HG03103 (cell line): ENCODE results near the gene RFPL3.
"Not testable (repeated sequence)": the region's sequence is repeated elsewhere in the genome, so short reads cannot be mapped to it uniquely, and the experiment has no call there.

Experiments
- ATAC-seq: cut with Tn5 transposase; IDR thresholded peaks from one replicate; pipeline ENCODE4 v1.9.1; 2021; ENCODE audit warnings: low read depth; ENCODE audit not compliant: unreplicated experiment

Gene RFPL3

GRCh38 chr22:32352681-32353080, 5.0 kb upstream of the RFPL3 start:
- ATAC-seq: no peak

- no peak for ATAC-seq
These were observed 4.4 kb upstream of the RFPL3 start for GRCh38 chr22:32353292-32353691.

- ATAC-seq: no peak
These were observed 3.8 kb upstream of the RFPL3 start for GRCh38 chr22:32353840-32354239.

- no peak for ATAC-seq
These were observed 3.0 kb upstream of the RFPL3 start for GRCh38 chr22:32354360-32355351.

GRCh38 chr22:32355760-32356159, 1.9 kb upstream of the RFPL3 start:
- ATAC-seq: no peak

GRCh38 chr22:32360096-32360495, 2.4 kb downstream of the RFPL3 start:
- ATAC-seq: not testable (repeated sequence)

GRCh38 chr22:32361257-32361656, 3.6 kb downstream of the RFPL3 start:
- no peak for ATAC-seq

- no peak for ATAC-seq
These were observed 6.5 kb downstream of the RFPL3 start for GRCh38 chr22:32364210-32364609.

- no peak for ATAC-seq
These were observed 18.2 kb downstream of the RFPL3 start for GRCh38 chr22:32375678-32376450.

- no peak for ATAC-seq
These were observed 19.0 kb downstream of the RFPL3 start for GRCh38 chr22:32376681-32377080.

- no peak for ATAC-seq
These were observed 21.1 kb downstream of the RFPL3 start for GRCh38 chr22:32378707-32379272.

GRCh38 chr22:32380991-32381390, 23.3 kb downstream of the RFPL3 start:
- no peak for ATAC-seq

- ATAC-seq: no peak
These were observed 28.0 kb downstream of the RFPL3 start for GRCh38 chr22:32385681-32386080.

GRCh38 chr22:32389685-32390084, 32.0 kb downstream of the RFPL3 start:
- ATAC-seq: no peak

- no peak for ATAC-seq
These were observed 37.4 kb downstream of the RFPL3 start for GRCh38 chr22:32395107-32395506.

GRCh38 chr22:32396255-32396654, 38.6 kb downstream of the RFPL3 start:
- ATAC-seq: no peak

GRCh38 chr22:32396746-32397145, 39.1 kb downstream of the RFPL3 start:
- ATAC-seq: no peak

GRCh38 chr22:32401486-32401885, 43.8 kb downstream of the RFPL3 start:
- no peak for ATAC-seq

- no peak for ATAC-seq
These were observed 46.4 kb downstream of the RFPL3 start for GRCh38 chr22:32404021-32404420.

GRCh38 chr22:32407312-32407711, 49.6 kb downstream of the RFPL3 start:
- no peak for ATAC-seq

- ATAC-seq: no peak
These were observed 50.3 kb downstream of the RFPL3 start for GRCh38 chr22:32407936-32408335.
